IPS-18c (cell line): ENCODE results near the gene CIC.

Experiments used
- H3K4me3 ChIP-seq: 2 replicates; pipeline ENCODE4 v1.7.0; 2013; ENCODE audit warnings: low read depth, mild to moderate bottlenecking, low read length, moderate library complexity; ENCODE audit not compliant: insufficient read depth
- H3K9me3 ChIP-seq: one replicate; pipeline ENCODE4 v1.6.1; 2013; ENCODE audit warnings: mild to moderate bottlenecking, low read length, moderate library complexity; ENCODE audit not compliant: control insufficient read depth, insufficient read depth

CIC gene

GRCh38 chr19:42241279-42241678, 27.8 kb upstream of the CIC start:
- peak overlapping the region; percentile 83 for H3K4me3 ChIP-seq
- H3K9me3 ChIP-seq: no peaks in the 10 kb centered on the region

GRCh38 chr19:42242069-42242511, 27.0 kb upstream of the CIC start:
- peak overlapping the region; percentile 83 for H3K4me3 ChIP-seq
- H3K9me3 ChIP-seq: no peaks in the 10 kb centered on the region

GRCh38 chr19:42242512-42243409, 26.3 kb upstream of the CIC start, which contains the start of gene GSK3A:
Gene GSK3A, minus strand, starts transcription at chr19:42242602. Its CDS starts 137 bp downstream, at chr19:42242465.
- H3K4me3 ChIP-seq: peak within 1 kb of the TSS; percentile 83

GRCh38 chr19:42244347-42245220, 24.5 kb upstream of the CIC start:
- H3K4me3 ChIP-seq: peak overlapping the region; percentile 53; the same call in 1 of the 2 replicates
- H3K9me3 ChIP-seq: no peaks in the 10 kb centered on the region

More at GRCh38 chr19:42242512-42243409, 26.3 kb upstream of the CIC start, which contains the start of gene GSK3A:
- H3K9me3 ChIP-seq: no peaks in the 10 kb centered on the region

- Histone ChIP-seq H3K9me3 (no peaks in the 10 kb centered on the region), H3K4me3 (no peak overlapping the region)
Observed at GRCh38 chr19:42245231-42245630, 23.8 kb upstream of the CIC start.

GRCh38 chr19:42246143-42246921, 22.7 kb upstream of the CIC start:
- H3K9me3 ChIP-seq: no peaks in the 10 kb centered on the region
- H3K4me3 ChIP-seq: no peak overlapping the region

GRCh38 chr19:42246922-42247639, 22.0 kb upstream of the CIC start:
- no peak overlapping the region for H3K4me3 ChIP-seq
- H3K9me3 ChIP-seq: no peaks in the 10 kb centered on the region

GRCh38 chr19:42247640-42248199, 21.3 kb upstream of the CIC start:
- no peak overlapping the region for H3K4me3 ChIP-seq
- H3K9me3 ChIP-seq: no peaks in the 10 kb centered on the region

- Histone ChIP-seq H3K9me3 (no peaks in the 10 kb centered on the region), H3K4me3 (no peak overlapping the region)
Observed at GRCh38 chr19:42248270-42249148, 20.5 kb upstream of the CIC start.

GRCh38 chr19:42249149-42249750, 19.8 kb upstream of the CIC start:
- H3K9me3 ChIP-seq: no peaks in the 10 kb centered on the region
- no peak overlapping the region for H3K4me3 ChIP-seq

- Histone ChIP-seq H3K9me3 (no peaks in the 10 kb centered on the region), H3K4me3 (no peak overlapping the region)
Observed at GRCh38 chr19:42249769-42250168, 19.3 kb upstream of the CIC start.

GRCh38 chr19:42250183-42250665, 18.8 kb upstream of the CIC start:
- H3K9me3 ChIP-seq: no peaks in the 10 kb centered on the region
- H3K4me3 ChIP-seq: no peak overlapping the region

- no peak overlapping the region for H3K4me3 ChIP-seq
- no peaks in the 10 kb centered on the region for H3K9me3 ChIP-seq
Observed at GRCh38 chr19:42250666-42251531, 18.2 kb upstream of the CIC start.
